Neural cell (in vitro differentiated cells): ENCODE results near the gene FAM53B.

ENCODE experiments used
- CTCF ChIP-seq: fragments of 450-650 bp; IDR thresholded peaks from 2 replicates; pipeline ENCODE4 v1.5.1; 2014; ENCODE audit warnings: antibody characterized with exemption, mild to moderate bottlenecking, moderate library complexity; ENCODE audit not compliant: poor library complexity, severe bottlenecking
- EP300 ChIP-seq: fragments of 450-650 bp; conservative IDR thresholded peaks from 2 replicates; pipeline ENCODE4 v1.6.1; 2014; ENCODE audit warnings: antibody characterized with exemption, mild to moderate bottlenecking, moderate library complexity; ENCODE audit not compliant: poor library complexity, severe bottlenecking
- EZH2 ChIP-seq: fragments of 200-600, 300-800 bp; shearing (Covaris generic), sonication (generic); IDR thresholded peaks from 2 replicates; pipeline ENCODE4 v1.6.1; 2014; ENCODE audit warnings: antibody characterized with exemption, low read length, borderline replicate concordance, mild to moderate bottlenecking; ENCODE audit not compliant: insufficient read depth, poor library complexity, severe bottlenecking
- MXI1 ChIP-seq: fragments of 450-650 bp; conservative IDR thresholded peaks from 2 replicates; pipeline ENCODE4 v1.6.1; 2014; ENCODE audit warnings: antibody characterized with exemption, mild to moderate bottlenecking; ENCODE audit not compliant: poor library complexity, severe bottlenecking
- POLR2AphosphoS5 ChIP-seq: IDR thresholded peaks from 2 replicates; pipeline ENCODE4 v1.6.1; 2012
- RAD21 ChIP-seq: fragments of 450-650 bp; conservative IDR thresholded peaks from 2 replicates; pipeline ENCODE4 v1.6.1; 2014; ENCODE audit warnings: antibody characterized with exemption, mild to moderate bottlenecking, moderate library complexity
- REST ChIP-seq: IDR thresholded peaks from 2 replicates; pipeline ENCODE4 v1.6.1; 2012; ENCODE audit warnings: borderline replicate concordance
- TAF1 ChIP-seq: IDR thresholded peaks from 2 replicates; pipeline ENCODE4 v1.6.1; 2012; ENCODE audit warnings: low read depth

GRCh38 chr10:124717041-124717757 is 27.0 kb downstream of the FAM53B start:
- TF ChIP-seq CTCF (no peak), MXI1 (no peak), REST (no peak), POLR2AphosphoS5 (no peak), EZH2 (no peak), EP300 (no peak), TAF1 (no peak), RAD21 (no peak)
